Endothelial cell of umbilical vein (primary cell): ENCODE measurements around the gene TAS1R2. TPM values are rescaled to one million over a fixed set of nuclear protein-coding genes. Genes with fewer than 3 reads are reported as not detected.

Experiments
- BruUV-seq: library from RNA; stranded (reverse); fragments of 400-500 nt; replicated peaks from 2 replicates; lab custom pipeline; 2021; lab: Mats Ljungman, UMichigan
- CTCF ChIA-PET: fragments of 300-600, 350-600 bp; sonication (Branson Sonifier 250); formaldehyde crosslinking; loops from one replicate; lab custom pipeline; 2021; ENCODE audit warnings: antibody characterized with exemption, inconsistent platforms; lab: Charles Lee
- POLR2A ChIA-PET: fragments of 300-600, 350-600 bp; sonication (Branson Sonifier 250); formaldehyde crosslinking; loops from one replicate; lab custom pipeline; 2021; ENCODE audit warnings: antibody characterized with exemption, inconsistent platforms; lab: Charles Lee
- DNase-seq: peaks from one replicate; pipeline ENCODE4 v3.0.0-alpha.2; 2011; ENCODE audit warnings: low read depth, low spot score
- FAIRE-seq: peaks from 2 replicates; lab custom pipeline; 2011; peaks lifted over from hg19 to GRCh38; lab: Jason Lieb, UNC
- H2AFZ ChIP-seq: 2 replicates; pipeline ENCODE4 v1.6.0; 2012; ENCODE audit warnings: low read depth, low read length, control low read depth, inconsistent platforms
- H3K27ac ChIP-seq: 2 replicates; pipeline ENCODE4 v1.5.1; 2011; ENCODE audit warnings: low read depth, mild to moderate bottlenecking, control low read depth, low read length, moderate library complexity; ENCODE audit not compliant: insufficient read depth
- H3K27me3 ChIP-seq, 2 experiments: 2 replicates each; pipeline versions ENCODE4 v1.6.0 to v1.6.1; 2011; ENCODE audit warnings: low read length in 2 of 2, mixed read lengths in 1 of 2; ENCODE audit not compliant: control insufficient read depth in 2 of 2, insufficient read depth in 2 of 2
- H3K36me3 ChIP-seq, 2 experiments: 2 replicates in 1 of 2; 3 replicates in 1 of 2; pipeline ENCODE4 v1.5.1; 2011; ENCODE audit warnings: low read length in 2 of 2, mild to moderate bottlenecking in 1 of 2, moderate library complexity in 1 of 2; ENCODE audit not compliant: control insufficient read depth in 2 of 2, insufficient read depth in 2 of 2; ENCODE audit errors: extremely low read depth in 1 of 2
- H3K4me1 ChIP-seq: 3 replicates; pipeline ENCODE4 v1.5.1; 2011; ENCODE audit warnings: mild to moderate bottlenecking, low read length; ENCODE audit not compliant: control insufficient read depth, insufficient read depth; ENCODE audit errors: extremely low read depth
- H3K4me2 ChIP-seq: 2 replicates; pipeline ENCODE4 v1.6.1; 2011; ENCODE audit warnings: low read length, control low read depth, mixed read lengths; ENCODE audit not compliant: insufficient read depth
- H3K4me3 ChIP-seq, 3 experiments: fragments of 200-600 bp in 1 of 3; sonication (generic), shearing (Covaris generic) in 1 of 3; replicated peaks in 1 of 3; 2 replicates each; pipeline ENCODE4 v1.5.1; 2011 to 2016; ENCODE audit warnings: control low read depth in 3 of 3, low read length in 3 of 3, mild to moderate bottlenecking in 2 of 3, inconsistent platforms in 1 of 3, low read depth in 1 of 3, moderate library complexity in 1 of 3; ENCODE audit not compliant: insufficient read depth in 1 of 3
- H3K79me2 ChIP-seq: 2 replicates; pipeline ENCODE4 v1.6.0; 2012; ENCODE audit warnings: low read length, inconsistent platforms; ENCODE audit not compliant: control insufficient read depth, insufficient read depth
- H3K9ac ChIP-seq: replicated peaks from 2 replicates; pipeline ENCODE3; 2011; ENCODE audit warnings: low read length, control low read depth; ENCODE audit not compliant: insufficient read depth; ENCODE audit errors: extremely low read depth
- H3K9me1 ChIP-seq: replicated peaks from 3 replicates; pipeline ENCODE4 v1.6.0; 2011; ENCODE audit warnings: mild to moderate bottlenecking, low read length; ENCODE audit not compliant: control insufficient read depth, insufficient read depth; ENCODE audit errors: extremely low read depth
- H3K9me3 ChIP-seq: replicated peaks from 2 replicates; pipeline ENCODE4 v1.5.1; 2012; ENCODE audit warnings: low read length, inconsistent platforms; ENCODE audit not compliant: control insufficient read depth, insufficient read depth
- H4K20me1 ChIP-seq: replicated peaks from 2 replicates; pipeline ENCODE3; 2011; ENCODE audit warnings: mild to moderate bottlenecking, low read length; ENCODE audit not compliant: control insufficient read depth, insufficient read depth; ENCODE audit errors: extremely low read depth
- CTCF ChIP-seq, 2 donors: IDR thresholded peaks; 1 replicate in 1 of 2; 2 replicates in 1 of 2; pipeline ENCODE4 v1.5.1; 2011; ENCODE audit warnings: low read length in 2 of 2, mild to moderate bottlenecking in 2 of 2, moderate library complexity in 2 of 2, control low read depth in 1 of 2, inconsistent platforms in 1 of 2, low read depth in 1 of 2; ENCODE audit not compliant: insufficient read depth in 1 of 2; ENCODE audit errors: extremely low read depth in 1 of 2
- EZH2 ChIP-seq: IDR thresholded peaks from 2 replicates; pipeline ENCODE4 v1.6.1; 2012; ENCODE audit warnings: borderline replicate concordance, low read depth, mild to moderate bottlenecking, moderate library complexity, low read length, inconsistent platforms; ENCODE audit not compliant: severe bottlenecking
- FOS ChIP-seq: IDR thresholded peaks from 2 replicates; pipeline ENCODE4 v1.6.1; 2011; ENCODE audit warnings: mild to moderate bottlenecking, low read length, moderate library complexity, borderline replicate concordance; ENCODE audit not compliant: insufficient read depth
- GATA2 ChIP-seq: IDR thresholded peaks from 2 replicates; pipeline ENCODE4 v1.7.0; 2011; ENCODE audit warnings: low read depth, mild to moderate bottlenecking, moderate library complexity, mixed read lengths, low read length; ENCODE audit not compliant: insufficient read length, insufficient read depth
- JUN ChIP-seq: IDR thresholded peaks from 2 replicates; pipeline ENCODE4 v1.6.1; 2011; ENCODE audit warnings: borderline replicate concordance, low read depth; ENCODE audit not compliant: insufficient read length, insufficient read depth
- MAX ChIP-seq: IDR thresholded peaks from 2 replicates; pipeline ENCODE4 v1.6.1; 2011; ENCODE audit not compliant: insufficient read depth, insufficient read length
- MYC ChIP-seq: IDR thresholded peaks from one replicate; pipeline ENCODE4 v1.6.1; 2011; ENCODE audit warnings: mild to moderate bottlenecking, low read depth, low read length
- POLR2AphosphoS5 ChIP-seq: IDR thresholded peaks from 2 replicates; pipeline ENCODE4 v1.6.1; 2012; ENCODE audit warnings: low read depth, mild to moderate bottlenecking, control low read depth, low read length, moderate library complexity; ENCODE audit not compliant: insufficient read depth
- dilution Hi-C: fragments of 300-500 bp; cut with MboI; formaldehyde crosslinking; loops from one replicate; pipeline ENCODE4 v1.15.0; 2019; ENCODE audit warnings: low sequenced_read_pairs; ENCODE audit not compliant: extremely low pct_ligation_motif_present
- intact Hi-C: fragments of 100-400 bp; cut with micrococcal nuclease; formaldehyde crosslinking; loops from one replicate; pipeline ENCODE4 v1.10.0; 2022
- polyA plus RNA-seq, 4 experiments: library from polyadenylated mRNA; depleted of rRNA in 3 of 4; stranded (reverse) in 3 of 4; unstranded in 1 of 4; fragments of >200 nt; gene quantifications; 2 replicates each; pipeline versions ENCODE4 v1.2.1 to v1.2.3, GENCODE V29; 2011 to 2012; ENCODE audit warnings: missing spikeins in 1 of 4
- total RNA-seq: library from RNA; stranded (reverse); gene quantifications from 2 replicates; pipeline ENCODE4 v1.2.3, GENCODE V29; 2021

Gene TAS1R2
- total and polyA plus RNA-seq, 2 donors (not counting 3 experiments of a cell fraction or from before 2014, with no cell fraction given): not detected

- Histone ChIP-seq H3K9ac (no peak overlapping the region), H3K9me1 (no peaks in the 10 kb centered on the region), H2AFZ (no peak overlapping the region), H3K27me3 (no peaks in the 10 kb centered on the region), H3K9me3 (no peaks in the 10 kb centered on the region), H3K4me1 (no peaks in the 10 kb centered on the region), H3K4me3 (no peak overlapping the region), H3K27ac (no peak overlapping the region), H4K20me1 (no peaks in the 10 kb centered on the region), H3K36me3 (no peaks in the 10 kb centered on the region), H3K79me2 (no peaks in the 10 kb centered on the region), H3K4me2 (no peak overlapping the region)
- no peak for FAIRE-seq
- DNase-seq: no peak
- dilution Hi-C loops (no loop called here), intact Hi-C loops (no loop called here)
- ChIA-PET POLR2A (no interaction called here), CTCF (no interaction called here)
- TF ChIP-seq MAX (no peak), MYC (no peak), CTCF (IDR thresholded peaks at IDR 0.05; ENCODE audit: extremely low read depth in 1 of 2, insufficient read depth in 1 of 2, low read depth in 1 of 2, low read length in 2 of 2) (no peak), JUN (no peak), GATA2 (no peak), POLR2AphosphoS5 (no peak), EZH2 (no peak), FOS (no peak)
- BruUV-seq: no TSS peak
These were observed 64.9 kb downstream of the TAS1R2 start for GRCh38 chr1:18794561-18794960.
